ENCODE data around the gene PTPN3. TPM values are rescaled to one million over a fixed set of nuclear protein-coding genes. Genes with fewer than 3 reads are reported as not detected.

The PTPN3 gene
- total RNA-seq, 1 experiment from 2014 or later: 0.29 TPM

DNA sequence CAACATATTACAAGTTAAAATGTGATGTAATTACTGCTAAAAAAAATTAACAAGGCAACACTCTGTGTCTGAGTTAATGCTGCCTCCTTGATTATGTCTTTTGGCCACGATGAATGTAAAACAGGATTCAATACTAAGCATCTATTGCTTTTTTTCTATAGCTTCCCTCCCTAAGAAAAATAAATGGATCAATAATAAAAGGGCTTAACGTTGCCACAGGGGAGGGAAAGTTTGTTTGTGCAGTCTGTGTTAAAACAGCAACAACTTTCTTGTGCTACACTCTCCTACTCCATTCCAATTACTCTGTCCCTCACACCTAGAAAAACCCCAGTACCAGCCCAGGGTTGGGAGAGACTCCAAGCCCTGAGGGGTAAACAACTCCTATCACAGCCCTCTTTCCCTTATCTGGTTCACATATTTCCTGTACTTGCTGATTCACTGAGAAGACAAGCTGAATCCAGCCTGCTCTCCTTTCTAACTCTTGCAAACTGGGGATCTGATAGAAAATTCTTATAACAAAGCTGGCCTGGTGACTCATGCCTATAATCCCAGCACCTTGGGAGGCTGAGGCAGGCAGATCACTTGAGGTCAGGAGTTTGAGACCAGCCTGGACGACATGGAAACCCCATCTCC, 44.8 kb downstream of the PTPN3 start:
- no peak for DNase-seq (ENCODE audit: low read depth)

DNA sequence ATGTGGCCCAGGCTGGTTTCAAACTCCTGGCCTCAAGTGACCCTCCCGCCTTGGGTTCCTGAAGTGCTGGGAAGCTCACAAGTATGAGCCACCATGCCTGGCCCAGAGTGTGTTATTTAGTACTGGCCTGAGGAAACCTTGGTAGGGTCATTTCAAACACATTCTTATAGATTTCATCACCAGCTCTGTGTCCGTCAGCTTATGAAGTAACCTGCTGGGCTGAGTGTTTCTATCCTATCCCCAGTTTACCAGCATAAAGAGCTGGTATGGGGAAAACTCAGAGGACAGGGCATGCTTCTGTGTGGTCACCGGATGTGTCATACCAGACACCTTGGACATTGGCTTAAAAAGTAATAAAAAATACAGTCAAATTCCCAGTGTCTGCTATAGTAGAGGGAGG, 45.3 kb downstream of the PTPN3 start:
- no peak for DNase-seq (ENCODE audit: low read depth)

GRCh38 chr9:109451311-109452025, 46.6 kb downstream of the PTPN3 start:
- DNase-seq (ENCODE audit: low read depth): no peak

GRCh38 chr9:109450346-109450745, 47.8 kb downstream of the PTPN3 start:
- no peak for DNase-seq (ENCODE audit: low read depth)

GRCh38 chr9:109449036-109449798, 48.9 kb downstream of the PTPN3 start:
- DNase-seq (ENCODE audit: low read depth): no peak

GRCh38 chr9:109448223-109448622, 49.9 kb downstream of the PTPN3 start:
- DNase-seq (ENCODE audit: low read depth): peak; percentile 21

- DNase-seq (ENCODE audit: low read depth): no peak
These were observed 50.6 kb downstream of the PTPN3 start for GRCh38 chr9:109447329-109448076.

DNA sequence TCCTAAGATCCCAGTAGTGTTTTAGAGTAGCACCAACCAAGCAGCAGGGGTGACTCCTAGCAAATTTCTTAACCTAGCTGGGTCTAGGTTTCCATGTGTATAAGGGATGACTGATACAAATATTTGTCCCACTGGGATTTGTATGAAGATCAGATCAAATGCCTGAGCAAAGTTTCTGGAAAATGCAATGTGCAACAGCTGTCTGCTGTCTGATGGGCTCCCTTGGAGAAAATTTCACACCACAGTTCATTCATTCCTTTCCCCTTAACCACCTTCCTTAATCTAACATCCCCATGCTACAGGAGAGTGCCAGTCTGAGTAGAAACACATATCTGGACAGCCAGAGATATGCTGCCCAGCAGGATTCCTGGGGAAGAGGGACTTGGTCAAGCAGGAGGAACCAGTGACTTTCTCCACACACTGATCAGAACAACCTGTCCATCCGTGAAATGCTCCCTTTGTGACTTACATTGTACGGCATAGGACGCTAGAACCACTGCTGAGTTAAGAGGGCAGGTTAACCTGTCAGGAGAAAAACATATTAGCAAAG, 53.3 kb downstream of the PTPN3 start:
- DNase-seq (ENCODE audit: low read depth): peak; percentile 26

DNA sequence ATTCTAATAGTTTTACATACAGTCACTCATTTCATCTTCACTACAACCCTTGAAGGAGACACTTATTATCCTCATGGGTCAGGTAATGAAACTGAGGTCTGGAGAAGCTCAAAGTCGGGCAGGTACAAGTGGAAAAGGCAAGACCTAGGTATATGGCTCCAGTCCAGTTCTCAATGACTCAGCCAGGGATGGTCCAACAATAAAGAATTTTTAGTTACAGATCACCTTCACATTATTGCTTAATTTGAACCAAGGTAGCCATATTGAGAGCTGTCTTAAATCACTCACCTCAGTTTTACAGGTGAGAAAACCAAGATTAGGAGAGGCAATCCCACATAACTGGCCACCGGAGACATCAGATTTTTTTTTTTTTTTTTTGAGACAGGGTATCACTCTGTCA, 55.4 kb downstream of the PTPN3 start:
- DNase-seq (ENCODE audit: low read depth): no peak

DNA sequence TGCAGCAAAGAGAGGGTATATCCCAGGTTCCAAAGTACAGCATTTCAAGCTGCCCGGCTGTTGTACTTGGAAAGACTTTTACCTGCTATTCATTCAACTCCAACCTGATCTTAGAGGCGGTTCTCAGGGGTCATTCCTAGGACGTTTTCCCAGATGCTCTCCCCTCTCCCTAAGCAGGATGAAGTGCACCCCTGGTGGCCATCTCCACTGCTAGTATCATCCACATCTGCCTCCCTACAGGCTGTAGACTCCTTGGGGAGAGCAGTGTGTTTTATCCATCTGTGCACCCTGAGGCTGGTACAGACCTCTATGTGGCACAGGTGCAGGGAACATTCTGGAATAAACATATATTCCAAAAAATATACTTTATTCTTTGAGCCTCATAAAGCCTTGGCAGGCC, 56.8 kb downstream of the PTPN3 start:
- no peak for DNase-seq (ENCODE audit: low read depth)

DNA sequence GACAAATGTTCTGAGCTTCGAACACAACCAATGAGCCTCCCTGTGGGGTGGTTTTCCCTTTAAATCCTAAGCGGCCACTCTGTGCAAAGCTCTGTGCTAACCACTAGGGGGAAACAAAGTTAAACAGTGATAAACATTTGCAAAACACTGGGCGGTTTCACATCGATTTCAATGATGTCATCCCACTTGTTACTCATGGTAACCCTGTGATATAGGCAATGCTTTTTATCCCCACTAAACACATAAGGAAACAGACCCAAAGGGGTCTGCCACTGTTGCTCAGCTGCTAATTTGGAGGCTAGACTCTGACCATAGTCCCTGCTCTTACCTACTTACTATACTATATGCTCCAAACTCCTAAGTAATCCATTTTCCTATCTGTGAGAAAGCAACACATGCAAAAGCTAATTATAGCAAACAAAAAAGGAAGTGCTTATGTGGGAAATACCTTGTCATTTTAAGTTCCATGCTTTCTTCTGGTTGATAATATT, 57.3 kb downstream of the PTPN3 start:
- peak; percentile 72 for DNase-seq (ENCODE audit: low read depth)

GRCh38 chr9:109440117-109440515, 58.0 kb downstream of the PTPN3 start:
- DNase-seq (ENCODE audit: low read depth): no peak

DNA sequence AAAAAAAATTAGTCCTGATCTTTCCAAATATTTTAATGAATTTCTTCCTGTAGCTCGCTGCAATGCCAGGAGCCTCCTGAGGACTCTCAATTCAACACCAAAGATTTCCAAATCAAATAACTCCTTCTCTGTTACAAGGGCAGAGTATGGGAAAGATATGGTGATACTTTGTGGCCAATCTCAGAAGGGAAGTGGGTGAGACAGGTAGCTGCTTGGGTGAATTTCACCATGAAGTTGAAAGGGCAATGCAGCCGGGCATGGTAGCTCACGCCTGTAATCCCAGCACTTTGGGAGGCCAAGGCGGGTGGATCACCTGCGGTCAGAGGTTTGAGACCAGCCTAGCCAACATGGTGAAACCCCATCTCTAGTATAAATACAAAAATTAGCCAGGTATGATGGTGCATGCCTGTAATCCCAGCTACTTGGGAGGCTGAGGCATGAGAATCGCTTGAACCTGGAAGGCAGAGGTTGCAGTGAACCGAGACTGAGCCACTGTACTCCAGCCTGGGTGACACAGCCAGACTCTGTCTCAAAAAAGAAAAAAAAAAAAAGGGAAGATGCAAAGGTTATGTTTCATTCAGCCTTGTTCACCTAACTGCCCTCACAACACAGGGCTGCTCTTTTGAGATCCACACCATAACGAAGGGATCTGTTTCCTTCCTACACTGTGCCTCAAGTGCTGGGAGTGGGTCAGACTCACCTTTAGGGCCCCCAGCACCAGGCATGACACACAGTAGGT, 58.6 kb downstream of the PTPN3 start:
- DNase-seq (ENCODE audit: low read depth): no peak

DNA sequence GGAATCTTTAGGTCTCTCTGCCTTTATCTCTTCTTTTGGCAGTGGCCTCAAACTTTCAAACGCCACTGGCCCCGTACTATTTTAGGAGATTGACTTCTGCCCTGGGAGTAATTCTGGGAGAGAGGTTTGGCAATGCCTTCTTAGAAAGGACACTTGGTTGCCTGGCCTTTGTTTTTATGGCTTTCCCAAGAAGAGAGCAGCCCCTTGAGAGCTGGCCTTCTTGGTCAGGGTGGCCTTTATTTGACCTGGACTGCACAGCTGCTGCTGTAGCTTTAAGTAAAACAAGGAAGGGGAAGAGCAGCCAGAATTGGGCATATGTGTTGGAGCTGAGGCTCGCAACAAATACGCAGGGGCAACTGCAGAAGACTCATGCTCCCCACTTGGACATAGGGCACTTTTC, 60.8 kb downstream of the PTPN3 start:
- DNase-seq (ENCODE audit: low read depth): peak; percentile 13

- no peak for DNase-seq (ENCODE audit: low read depth)
These were observed 62.0 kb downstream of the PTPN3 start for GRCh38 chr9:109436071-109436470.

GRCh38 chr9:109433476-109433875, 64.6 kb downstream of the PTPN3 start:
- DNase-seq (ENCODE audit: low read depth): no peak

- DNase-seq (ENCODE audit: low read depth): no peak
These were observed 67.9 kb downstream of the PTPN3 start for GRCh38 chr9:109430231-109430630.

GRCh38 chr9:109428854-109429253, 69.3 kb downstream of the PTPN3 start:
- no peak for DNase-seq (ENCODE audit: low read depth)

DNA sequence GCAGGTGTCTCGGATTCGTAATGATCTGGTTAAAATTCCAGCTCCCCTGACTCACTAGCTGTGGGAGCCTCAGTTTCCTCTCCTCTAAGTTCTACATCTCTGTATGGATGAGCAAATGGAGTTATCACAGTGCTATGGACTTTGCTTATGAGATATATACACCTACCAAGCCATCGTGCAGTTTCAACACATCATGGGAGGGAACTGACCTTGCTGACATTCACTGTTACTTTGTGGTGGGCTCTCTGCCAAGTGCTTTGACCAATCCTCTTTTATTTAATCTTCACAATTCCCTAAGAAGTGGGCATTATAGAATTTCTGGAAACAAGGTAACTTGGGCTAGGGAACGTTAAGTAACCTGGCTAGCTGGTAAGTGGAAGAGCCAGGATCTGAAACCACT, 70.2 kb downstream of the PTPN3 start:
- DNase-seq (ENCODE audit: low read depth): no peak

DNA sequence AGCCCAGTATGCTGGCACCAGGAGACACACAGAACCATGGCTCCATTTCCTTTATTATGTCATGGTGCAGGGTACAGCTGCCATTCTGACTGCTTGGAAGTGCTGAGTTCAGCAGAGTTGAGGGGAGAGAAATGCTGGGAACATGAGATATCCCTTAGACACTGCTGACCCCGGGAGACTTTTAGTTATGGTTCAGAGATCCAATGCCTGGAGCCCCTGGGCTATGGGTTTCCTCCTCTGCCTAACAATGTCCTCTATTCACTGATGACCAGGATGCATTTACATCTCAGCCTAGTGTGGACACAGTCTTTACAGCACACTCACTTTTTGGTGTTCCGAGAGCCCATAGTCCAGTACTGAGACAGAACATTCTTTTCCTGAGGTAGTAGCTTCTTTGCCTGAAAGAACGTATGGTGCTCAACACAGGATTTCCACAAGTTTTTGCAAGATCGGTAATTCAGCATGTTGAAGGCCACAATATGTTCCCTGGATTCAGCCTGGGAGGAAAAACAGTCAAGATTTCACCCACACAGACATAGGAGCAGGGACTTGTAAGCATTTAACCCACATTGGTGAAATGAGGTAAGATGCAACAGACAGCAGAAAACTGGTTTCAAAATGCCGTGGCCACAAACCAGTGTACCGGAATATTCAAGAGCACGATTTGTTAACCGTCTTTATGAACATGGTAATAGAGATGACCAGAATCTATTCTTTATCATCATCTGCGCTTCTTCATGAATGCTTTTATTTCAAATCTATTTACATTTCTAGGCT, 71.3 kb downstream of the PTPN3 start:
- no peak for DNase-seq (ENCODE audit: low read depth)

All from LHCN-M2 (cell line).